Choroid plexus epithelial cell (primary cell): ENCODE measurements around the gene FGGY.

ENCODE experiments used
- DNase-seq: peaks from one replicate; pipeline ENCODE4 v3.0.0-alpha.2; 2010; ENCODE audit warnings: low read depth
- H3K4me3 ChIP-seq: 2 replicates; pipeline ENCODE4 v1.5.1; 2011; ENCODE audit warnings: low read depth, mild to moderate bottlenecking, control low read depth, low read length, moderate library complexity
- CTCF ChIP-seq: conservative IDR thresholded peaks from 2 replicates; pipeline ENCODE4 v1.5.1; 2011; ENCODE audit warnings: low read depth, mild to moderate bottlenecking, control low read depth, inconsistent platforms, low read length, moderate library complexity

The FGGY gene

GRCh38 chr1:59305188-59305587, 8.3 kb downstream of the FGGY start:
- no peak for DNase-seq
- H3K4me3 ChIP-seq, result no peak overlapping the region
- TF ChIP-seq CTCF, result no peak

- no peak for DNase-seq
- no peak overlapping the region for H3K4me3 ChIP-seq
- no peak for TF ChIP-seq CTCF
These were observed 10.7 kb downstream of the FGGY start for GRCh38 chr1:59307591-59307990.

- H3K4me3 ChIP-seq, result no peak overlapping the region
- TF ChIP-seq CTCF, result no peak
- DNase-seq, result no peak
These were observed 11.9 kb downstream of the FGGY start for GRCh38 chr1:59308839-59309238.

GRCh38 chr1:59309392-59309791, 12.5 kb downstream of the FGGY start:
- TF ChIP-seq CTCF, result no peak
- no peak for DNase-seq
- H3K4me3 ChIP-seq, result no peak overlapping the region

GRCh38 chr1:59309795-59310548, 13.1 kb downstream of the FGGY start:
- TF ChIP-seq CTCF, result no peak
- DNase-seq, result no peak
- no peak overlapping the region for H3K4me3 ChIP-seq

GRCh38 chr1:59310549-59311250, 13.8 kb downstream of the FGGY start:
- no peak overlapping the region for H3K4me3 ChIP-seq
- no peak for TF ChIP-seq CTCF
- DNase-seq, result no peak
